NCI-H2171 treated with DMSO at 0.1 percent for 48 hours (cell line): ENCODE results near the gene NAV2.

Experiments
- DNase-seq: peaks from one replicate; lab custom pipeline; 2025; lab: John Stamatoyannopoulos, UW

Gene NAV2

DNA sequence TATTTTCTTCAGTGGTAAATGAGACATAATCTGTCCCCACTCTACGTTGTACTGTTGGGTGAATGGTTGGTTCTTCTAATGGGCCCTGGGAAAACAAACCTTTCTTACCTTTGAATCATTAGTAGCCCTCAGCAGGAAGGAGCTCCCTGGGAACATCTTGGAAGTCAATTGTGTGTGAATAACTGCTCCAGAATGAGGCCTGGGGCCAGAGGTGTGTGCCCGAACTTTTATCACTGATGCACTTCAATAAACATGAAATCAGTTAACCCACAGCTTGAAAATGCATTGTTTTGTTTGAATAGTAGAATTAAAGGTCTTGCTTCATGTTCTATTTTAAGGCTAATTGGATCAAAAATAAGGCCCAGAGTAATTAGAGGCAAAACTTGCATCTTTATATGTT lies 67.1 kb downstream of the NAV2 start:
- no peak for DNase-seq

DNA sequence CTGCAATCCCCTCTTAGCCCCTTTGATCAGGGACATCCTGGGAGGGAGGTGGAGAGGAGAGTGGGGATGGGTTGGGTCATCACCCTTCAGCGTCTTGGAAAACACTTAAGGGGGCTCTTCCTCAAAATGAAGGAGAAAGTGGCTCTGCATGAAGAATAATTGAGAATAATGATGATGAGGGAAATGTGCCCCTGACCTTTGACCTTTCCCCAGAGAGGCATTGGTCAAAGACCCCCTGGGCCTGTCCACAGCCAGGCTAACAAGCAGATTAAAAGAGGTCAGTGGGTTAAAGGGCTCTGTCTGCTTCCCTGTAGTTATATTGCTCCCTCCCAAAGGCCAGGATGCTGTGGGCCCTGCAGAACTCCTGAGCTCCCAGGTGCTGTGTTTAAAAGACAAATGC lies 68.7 kb downstream of the NAV2 start:
- no peak for DNase-seq

DNA sequence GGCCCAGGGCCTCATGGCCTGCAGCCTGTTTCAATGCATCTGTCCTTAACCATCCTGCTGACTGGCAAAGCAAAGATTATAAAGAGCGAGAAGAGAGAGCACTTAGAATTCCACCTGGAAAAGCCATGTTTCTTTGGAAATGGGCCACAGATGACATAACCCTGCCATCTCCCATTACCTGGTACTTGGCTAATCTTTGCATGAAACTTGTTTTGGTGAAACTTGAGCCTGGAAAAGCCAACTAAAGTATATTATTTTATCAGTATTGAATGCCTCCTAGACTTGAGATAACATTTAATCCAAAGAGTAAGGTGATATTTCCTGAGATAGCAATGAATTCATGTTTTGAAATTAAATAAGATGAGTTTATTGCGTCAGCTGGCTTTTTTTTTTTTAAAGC lies 72.6 kb downstream of the NAV2 start:
- DNase-seq, result peak; percentile 42

DNA sequence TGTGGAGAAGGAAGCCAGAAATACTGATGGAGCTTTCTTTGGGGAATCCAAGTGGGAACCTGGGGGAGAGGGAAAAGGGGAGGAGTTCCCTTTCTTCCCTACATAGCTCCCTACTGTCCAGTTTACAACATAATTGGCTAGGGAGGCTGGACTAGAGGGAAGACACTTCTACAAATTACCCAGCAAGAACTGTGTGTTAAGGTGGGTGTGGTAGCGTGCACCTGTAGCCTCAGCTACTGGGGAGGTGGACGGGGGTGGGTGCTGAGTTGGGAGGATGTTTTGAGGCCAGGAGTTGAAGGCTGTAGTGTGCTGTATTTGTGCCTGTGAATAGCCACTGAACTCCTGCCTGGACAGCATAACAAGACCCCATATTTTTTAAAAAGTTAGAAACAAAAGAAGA lies 74.0 kb downstream of the NAV2 start:
- DNase-seq, result no peak

DNA sequence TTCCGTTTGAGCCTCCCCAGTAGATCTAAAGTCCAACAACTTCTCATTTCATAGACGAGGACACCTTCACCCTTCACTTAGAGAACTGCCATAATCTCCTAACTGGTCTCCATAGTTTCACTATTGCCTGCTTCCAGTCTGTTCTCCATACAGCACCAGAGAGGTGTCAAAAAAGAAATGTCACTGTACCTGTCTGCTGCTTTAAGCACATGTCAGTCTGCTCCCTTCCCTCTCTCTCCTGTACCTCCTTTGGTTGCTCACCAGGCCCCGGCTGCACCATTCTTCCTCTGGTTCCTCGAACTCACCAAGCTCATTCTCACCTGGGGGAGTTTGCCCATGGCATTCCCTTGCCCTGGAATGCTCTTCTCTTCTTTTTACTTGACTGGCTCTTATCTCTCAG lies 75.8 kb downstream of the NAV2 start:
- DNase-seq, result no peak

DNA sequence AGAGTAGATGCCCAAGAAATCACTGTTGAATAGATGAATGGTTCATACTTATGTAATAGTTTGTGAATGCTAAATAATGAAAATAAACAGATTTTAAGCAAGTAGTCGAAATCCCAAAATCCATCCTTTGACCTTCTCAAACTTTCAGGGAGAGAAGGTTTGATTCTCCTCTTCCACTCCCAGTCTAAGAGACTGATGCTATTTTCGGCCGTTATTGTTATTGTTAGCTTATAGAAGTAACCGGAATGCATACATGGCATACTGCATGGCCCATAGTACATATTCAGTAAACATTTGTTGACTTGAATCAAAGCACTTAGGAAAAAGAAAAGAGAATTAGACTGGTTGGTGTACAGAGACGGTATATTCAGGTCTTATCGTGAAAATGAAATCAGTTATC lies 76.6 kb downstream of the NAV2 start:
- DNase-seq, result no peak

DNA sequence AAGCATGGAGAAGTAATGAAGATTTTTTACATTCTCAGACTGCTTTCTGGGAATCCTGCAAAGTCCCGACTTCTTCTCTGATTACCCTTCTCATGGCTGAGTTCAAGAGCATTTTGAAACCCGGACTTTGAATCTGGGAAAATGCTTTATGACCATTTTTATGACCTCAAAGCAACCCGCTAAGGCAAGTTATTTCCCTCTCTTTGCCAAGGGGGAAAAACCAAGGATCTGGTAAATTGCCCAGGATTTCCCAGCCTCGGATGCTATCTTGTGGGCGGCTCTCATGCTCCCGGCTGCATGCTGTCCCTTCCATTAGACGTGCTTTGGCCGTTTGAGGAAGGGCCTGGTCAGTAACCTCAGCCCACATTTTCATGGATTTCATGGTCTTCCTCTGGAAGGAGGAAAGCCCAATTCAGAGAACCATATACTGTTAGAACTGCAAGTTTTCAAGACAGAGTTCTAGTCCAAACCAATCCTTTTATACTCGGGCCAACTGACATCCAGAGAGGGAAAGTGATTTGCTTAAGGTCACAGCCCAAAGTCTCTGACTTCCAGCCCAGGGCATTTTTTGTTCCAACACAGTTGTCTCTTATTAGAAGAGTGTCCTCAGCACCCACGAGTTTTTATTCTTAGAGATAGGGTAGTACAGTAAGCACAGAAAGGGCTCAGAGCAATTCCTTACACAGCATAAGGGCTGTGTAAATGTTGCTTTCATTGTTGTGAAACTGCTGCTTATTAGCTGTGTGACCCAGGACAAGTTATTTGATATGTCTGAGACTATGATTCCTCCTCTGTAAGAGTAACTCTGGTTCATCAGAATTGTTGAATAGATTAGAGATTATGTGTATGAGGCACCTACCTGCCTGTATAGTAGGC lies 77.4 kb downstream of the NAV2 start:
- DNase-seq, result no peak

DNA sequence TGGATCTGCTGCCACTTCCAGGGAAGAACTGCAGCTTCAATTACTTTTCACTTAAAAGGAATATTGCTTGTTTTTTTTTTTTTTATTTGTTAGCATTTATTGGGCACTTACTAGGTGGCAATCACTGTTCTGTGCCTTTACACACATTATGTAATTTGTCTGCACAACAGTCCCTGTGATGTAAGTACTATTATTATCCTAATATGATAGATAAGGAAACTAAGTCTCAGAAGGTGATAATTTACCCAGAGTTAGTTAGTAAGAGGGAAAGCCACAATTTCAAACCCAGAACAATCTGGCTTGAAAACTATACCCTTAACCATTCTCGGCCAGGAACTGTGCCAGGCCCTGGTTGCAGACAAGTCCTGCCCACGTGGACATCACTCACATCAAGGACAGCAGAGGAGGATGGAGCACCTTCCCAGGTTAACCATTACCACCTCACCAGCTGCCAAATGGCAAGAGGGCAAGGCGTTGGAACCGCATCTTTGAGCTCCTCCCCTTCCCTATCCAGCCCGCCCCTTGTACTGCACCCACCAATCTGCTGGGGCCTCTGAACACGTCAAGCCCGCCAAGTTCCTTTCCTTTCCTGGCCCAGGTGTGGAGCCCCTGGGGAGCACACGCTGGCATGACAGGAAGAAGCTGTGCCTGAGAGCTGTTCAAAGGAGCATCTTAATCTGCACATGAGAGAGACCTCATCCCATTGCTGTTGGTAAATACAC lies 78.4 kb downstream of the NAV2 start:
- DNase-seq, result no peak

DNA sequence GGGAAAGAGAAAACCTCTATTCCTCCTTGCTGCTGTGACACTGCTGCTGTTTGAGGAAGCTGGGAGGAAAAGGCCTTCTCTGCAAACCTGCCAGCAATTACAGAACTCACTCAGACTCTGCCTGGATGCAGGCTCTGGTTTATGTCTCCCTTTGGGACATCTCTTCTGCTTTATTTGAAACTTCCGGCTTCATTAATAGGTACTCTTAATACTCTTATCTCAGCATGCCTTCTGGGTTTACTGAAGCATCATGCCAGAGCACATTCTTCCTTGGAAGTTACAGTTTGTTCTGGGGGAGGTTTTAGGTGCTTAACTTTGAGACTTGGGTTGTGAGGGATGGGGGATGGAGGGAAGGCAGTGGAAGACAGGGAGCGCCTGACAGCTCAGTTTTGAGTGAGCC lies 79.9 kb downstream of the NAV2 start:
- no peak for DNase-seq

DNA sequence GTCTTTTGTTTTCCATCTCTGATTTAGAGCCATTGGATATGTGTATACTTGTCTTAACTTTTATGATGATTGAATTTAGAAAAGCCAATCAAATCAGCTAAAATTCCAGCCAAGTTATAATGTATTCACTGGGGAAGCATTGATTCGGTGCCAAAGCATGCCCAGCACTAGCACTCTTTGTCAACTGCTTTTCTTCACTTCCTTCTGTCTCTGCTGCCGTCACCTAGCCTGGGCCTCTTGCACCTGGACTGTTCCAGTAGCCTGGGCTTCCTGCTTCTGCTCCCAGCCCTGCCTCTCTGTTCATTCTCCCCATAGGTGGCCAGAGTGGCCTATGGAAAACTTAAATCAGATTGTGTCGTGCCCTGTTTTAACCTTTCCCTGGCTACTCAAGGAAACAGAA lies 80.7 kb downstream of the NAV2 start:
- DNase-seq, result no peak

DNA sequence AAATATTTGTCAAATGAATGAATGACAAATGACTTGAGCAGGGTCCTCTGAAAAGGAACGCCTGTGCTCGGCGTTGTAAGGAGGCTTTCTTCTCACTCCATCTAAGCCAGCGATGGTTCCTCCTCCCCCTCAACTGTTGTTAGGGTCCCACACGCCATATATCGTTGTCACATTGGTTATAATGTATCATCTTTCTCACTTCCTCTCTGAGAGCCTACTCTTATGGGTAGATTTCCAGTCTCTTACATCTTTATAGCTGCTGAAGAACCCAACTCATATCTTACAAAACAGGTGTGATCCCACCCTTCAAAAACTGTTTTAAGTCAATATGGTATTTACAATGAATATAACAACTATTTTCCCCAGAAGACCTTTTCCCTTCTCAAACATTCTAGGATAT lies 81.5 kb downstream of the NAV2 start:
- DNase-seq, result no peak

DNA sequence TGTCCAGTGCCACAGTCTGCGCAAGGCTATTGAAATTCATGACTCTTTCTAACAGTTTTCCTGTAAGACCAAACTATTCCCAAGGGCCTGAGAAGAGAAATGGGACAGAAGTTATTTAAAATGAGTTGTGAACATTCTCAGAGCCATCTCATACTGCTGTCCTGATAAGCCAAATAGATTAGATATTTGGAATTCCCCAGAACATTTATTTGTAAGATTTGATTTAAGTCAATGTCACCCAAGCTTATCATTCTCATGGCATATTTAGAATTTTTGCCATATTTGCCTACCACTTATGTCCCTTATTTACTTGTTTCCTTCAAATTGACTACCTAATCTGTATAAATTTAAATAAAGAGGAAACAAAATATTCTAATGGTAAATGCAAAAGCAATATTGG lies 82.4 kb downstream of the NAV2 start:
- no peak for DNase-seq

DNA sequence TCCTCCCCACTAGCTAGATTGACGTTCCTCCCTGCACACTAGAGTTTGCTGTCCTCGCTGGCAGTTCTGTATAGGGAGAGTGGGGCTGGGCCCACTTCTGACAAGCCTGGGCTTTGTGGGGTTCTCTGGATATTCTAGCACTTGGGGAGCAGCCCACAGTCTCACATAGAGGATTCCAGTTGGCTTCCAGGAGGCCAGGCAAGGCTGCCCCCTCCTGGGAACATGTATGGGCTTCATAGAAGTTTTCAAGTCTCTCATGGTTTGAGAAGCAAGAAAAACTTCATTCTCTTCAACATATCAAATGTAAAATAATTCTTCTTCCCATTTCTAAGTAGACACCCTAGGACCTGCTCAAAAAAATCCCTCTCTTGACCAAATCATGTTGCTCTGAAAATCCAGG lies 87.5 kb downstream of the NAV2 start:
- no peak for DNase-seq

DNA sequence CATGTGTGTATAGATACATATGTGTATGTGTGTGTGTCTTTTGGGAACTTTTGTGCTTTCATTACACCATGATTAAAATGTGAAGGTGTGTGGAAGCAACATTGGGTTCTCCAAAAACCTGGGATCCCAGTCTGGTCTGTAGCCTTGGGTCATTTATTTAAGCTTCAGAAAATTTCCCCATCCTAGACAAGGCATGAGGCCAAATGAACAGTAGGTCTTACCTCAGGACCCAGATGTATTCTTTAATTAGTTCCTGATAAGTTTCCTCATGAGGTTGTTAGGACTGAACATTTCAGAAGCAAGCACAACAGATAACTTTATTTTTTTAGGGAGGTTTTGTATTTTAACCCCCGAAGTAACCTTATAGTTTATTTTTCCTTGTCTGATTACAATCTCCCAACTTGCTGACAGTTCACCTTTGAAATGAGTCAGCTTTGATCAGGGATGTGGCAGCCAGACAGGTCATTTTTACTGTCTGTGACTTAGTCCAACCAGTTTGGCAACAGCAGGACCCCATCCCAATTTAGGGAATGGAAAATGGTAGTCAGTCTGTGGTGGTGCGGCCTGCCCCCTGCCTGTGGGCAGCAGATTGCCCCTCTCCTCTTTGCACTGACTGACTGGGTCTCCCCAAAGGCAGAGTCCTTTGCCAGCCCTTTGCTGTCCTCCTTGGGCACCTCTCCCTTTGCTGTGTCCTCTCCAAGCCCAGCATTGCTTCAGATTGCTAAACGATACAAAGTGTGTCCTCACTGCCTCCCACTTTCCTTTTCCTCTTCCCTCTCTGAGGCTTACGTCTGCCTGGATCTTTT lies 88.3 kb downstream of the NAV2 start:
- DNase-seq, result no peak

DNA sequence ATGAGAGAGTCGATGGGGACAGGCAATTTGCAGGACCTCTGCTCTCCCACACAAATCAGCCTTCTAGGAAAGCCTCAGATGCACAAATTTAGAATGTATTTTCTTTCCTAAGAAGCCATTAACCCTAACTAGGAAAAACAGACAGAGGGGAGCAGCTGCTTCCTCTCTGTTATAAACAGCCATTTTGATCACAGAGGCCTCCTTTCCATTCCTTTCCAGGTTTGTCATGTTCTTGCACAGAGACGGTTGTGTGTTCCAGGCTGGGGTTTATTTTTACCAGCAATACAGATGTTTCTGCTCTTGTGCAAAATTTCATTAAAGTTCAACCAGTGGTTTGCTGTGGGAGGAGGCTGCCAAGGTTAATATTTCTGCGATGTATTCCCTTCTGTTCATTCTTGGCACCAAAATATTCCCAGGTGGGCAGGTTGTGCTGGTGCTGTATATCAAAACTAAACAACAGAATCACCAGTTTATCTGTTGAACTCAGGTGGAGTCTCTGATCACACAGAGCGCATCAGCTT lies 90.2 kb downstream of the NAV2 start:
- DNase-seq, result peak; percentile 77

DNA sequence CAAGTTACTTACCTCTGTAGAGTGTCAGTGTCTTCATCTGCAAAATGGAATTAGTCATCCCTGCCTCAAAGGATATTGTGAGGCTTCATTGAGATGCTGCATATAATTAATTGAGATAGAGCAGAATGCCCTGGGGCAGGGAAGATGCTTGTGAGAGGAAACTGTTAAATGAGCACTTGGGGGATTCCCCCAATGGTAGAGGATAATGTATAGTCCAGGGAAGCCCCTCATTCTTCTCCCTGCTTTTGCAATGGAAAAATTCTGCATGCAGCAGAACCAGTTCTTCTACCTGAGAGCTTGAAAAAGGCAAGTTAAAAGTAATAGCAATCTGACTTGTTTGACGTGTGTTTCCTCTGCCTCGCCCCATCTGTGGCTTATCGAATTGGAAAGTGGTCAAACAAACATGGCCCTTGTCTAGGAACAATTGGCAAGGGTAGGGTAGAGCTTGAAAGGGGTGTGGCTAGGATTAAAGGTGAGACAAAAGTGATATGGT lies 90.9 kb downstream of the NAV2 start:
- no peak for DNase-seq

DNA sequence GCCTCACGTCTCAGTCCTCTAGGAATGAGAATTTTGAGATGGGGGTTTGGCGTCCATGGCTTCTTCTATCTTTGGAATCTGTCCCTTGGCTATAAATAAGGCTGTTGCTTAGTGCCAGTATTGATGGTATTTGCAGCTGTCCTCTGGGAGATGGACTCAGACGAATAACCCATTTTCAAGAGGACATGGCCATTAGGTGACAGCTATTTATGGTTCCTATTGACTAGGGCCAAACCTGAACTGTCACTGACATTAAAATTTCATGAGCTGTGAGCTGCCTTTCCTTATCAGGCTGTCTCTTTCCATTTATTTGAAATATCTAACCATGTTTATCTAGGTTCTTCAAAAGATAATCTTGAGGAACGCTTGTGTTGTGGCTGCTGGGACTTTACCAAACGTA lies 92.7 kb downstream of the NAV2 start:
- no peak for DNase-seq

DNA sequence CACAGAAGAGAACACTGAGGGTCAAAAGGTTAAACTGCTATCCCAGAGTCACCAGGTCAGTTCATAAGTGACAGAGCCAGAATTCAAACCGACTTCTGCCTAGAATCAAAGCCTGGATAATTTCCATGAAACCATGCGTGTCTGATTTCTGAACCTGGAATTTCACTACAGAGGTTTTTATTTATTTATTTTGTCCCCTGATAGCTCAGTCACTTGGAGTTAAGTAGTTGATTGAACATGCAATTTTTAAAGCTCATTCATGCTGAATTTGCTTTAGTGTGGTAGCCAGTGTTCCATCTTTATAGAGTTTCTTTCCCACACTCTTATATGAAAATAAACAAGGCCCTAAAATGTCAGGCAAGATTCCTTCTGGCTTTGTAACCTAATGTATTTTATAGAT lies 93.2 kb downstream of the NAV2 start:
- no peak for DNase-seq

DNA sequence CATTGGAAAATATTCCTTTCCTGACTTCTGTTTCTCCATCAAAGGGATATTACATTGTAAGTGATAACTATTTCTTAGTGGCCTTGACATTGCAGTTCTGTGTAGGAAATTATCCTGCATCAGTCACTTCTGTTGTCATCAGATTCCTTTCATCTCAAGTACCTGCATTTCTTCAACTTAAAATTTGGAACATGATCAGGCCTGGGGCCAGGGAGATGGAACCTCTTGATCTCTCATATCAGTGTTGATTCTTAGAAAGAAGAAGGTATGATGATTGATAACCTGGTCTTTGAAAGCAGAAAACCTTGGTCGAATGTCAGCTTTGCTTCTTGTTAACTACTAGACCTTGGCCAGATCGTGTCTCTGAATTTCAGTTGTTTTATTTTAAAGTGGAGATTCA lies 93.6 kb downstream of the NAV2 start:
- no peak for DNase-seq

DNA sequence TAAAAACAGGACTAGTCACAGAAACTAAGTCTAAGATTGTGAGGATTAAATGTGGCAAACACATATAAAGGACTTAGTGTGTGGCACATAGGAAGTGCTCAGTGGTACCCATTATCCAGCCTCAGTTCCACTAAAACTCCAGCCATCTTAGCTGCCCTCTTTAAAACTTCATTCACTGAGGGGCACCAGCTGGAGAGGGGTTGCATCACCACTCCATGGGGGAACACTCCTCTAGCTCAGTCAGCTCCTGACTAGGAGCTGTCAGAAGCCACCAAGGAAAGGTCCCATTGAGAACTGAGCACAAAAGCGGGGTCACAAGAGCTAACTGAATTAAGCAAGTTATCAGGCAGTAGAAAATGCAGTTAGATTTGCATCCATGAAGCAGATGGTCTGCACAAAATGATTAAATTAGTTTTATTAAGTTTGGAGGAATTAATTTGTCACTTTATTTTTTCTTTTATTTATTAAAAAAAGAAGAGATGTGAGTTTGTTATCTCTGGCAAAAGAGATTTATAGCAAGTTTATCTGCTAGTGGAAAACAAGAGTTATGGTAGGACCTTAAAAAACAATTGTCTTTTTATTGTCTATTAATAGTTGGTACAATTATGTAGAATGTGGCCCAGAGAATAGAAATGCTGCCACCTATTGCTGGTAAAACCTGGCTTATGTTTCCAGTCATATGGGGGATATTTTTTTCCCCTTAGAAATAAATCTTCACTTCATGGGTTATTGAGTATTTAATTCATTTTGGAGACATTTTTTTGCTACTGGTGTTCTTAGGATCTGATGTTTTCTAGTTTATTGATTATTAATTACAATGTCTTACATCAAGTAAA lies 95.7 kb downstream of the NAV2 start:
- no peak for DNase-seq

DNA sequence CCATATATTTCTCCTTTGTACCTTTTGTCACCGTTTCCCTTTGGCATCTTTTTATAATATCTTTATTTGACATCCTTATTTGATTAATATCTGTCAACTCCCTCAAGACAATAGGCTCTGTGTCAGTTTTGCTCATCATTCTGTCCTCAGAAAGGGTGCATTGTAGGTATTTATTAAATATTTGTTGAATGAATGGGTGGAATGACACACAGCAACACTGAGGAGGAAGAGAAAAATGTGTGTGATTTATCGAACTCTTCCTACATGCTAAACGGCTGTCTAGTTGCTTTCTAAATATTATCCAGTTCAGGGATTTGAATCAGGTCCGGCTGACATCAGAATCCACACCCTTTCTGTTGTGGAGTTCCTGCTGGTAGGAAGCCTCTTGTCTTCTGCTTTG lies 98.2 kb downstream of the NAV2 start:
- DNase-seq, result no peak
